ENCODE results near the gene SLC1A3.

GRCh38 chr5:36607114-36607571 is 737 bp downstream of the SLC1A3 start:
- TF ChIP-seq POLR2A (IDR thresholded peaks at IDR 0.05) (no peak), EP300 (IDR thresholded peaks at IDR 0.05) (no peak), POLR2AphosphoS5 (IDR thresholded peaks at IDR 0.05) (no peak)
